ENCODE results near the gene KRT76.
"Not testable (repeated sequence)": the region's sequence is repeated elsewhere in the genome, so short reads cannot be mapped to it uniquely, and the experiment has no call there.

KRT76 gene

DNA sequence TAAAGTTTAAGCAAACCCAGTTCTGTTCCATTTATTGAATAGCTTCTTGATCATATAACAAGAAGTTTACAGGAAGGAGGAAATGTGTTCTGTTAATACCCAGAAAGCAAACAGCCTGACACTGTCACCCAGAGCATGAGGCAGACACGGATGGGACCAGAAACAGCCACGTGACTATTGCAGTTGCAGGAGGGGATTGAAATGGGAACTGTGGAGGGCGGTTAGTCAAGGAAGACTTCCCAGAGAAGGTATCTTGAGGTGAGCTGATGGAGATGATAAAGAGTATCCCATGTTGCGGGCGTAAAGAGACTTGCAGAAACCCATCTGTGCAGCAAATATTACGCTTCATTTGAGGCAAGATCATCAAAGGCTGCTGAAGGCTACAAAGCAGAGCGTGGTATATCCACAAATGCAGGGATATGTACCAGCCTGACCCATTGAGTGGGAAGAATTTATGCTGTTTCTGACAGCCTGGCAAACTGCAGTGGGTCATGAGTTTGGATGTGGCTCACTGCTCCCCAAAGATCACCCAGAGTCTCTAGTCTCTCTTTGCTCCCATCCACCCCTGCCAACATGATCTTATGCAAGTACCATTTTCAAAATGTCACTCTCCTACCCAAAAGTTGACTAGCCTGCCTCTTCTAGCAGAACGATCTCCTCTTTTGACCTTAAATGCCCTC is 20.7 kb downstream of the KRT76 start:
- no peak for DNase-seq

DNA sequence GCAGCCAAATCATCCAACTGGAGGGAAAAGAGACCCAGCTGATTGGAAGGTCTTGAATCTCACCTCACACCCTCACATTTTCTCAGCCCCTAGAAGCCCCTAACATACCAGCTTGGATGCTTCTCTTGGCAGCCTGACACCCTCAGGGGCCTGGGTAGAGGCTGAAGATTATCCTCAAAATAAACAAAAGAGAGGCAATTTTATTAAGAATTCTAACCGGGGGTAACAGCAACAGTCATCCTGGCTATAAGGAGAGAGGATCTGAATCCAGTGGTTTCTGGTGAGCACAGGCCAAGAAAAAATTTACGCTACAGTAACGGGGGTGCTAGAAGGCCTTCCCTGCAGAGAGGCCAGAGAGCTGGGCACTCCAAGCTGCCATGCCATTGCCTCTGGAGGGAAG is 21.6 kb downstream of the KRT76 start:
- DNase-seq = no peak

DNA sequence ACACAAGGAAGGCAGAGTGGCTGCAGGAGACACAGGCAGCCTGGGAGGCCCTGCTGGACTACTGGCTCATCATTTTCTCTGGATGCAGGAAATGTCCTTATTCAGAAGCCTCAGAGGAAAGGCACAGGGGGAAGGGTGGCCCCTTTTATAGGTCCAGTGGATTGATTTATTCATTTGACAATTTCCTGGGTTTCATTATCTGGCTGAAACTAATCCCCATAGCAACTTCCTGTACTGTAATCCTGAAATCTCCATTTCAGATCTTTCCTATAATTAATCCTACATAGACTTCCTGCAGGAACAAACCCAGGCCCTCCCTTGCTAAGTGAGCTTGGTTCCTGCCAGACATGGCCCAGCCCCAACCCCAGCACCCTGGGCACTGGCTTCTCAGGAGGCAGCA is 23.0 kb downstream of the KRT76 start:
- DNase-seq = no peak

DNA sequence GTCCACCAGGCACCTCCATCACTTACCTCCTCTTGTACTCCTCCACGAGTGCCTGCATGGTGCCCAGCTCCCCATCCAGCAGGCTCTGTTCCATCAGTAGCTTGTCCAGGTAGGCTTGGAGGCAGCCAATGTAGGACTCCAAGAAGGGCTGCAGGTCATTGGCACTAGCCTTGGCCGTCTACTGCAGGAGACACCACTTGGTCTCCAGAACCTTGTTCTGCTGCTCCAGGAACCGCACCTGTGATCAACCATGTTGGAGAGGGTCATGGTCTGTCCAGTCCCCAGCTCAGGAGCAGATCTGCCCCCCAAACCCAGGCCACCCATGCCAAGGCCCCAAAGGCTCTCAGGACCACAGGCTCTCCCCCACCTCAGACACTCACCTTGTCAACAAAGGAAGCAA is 23.9 kb downstream of the KRT76 start:
- DNase-seq = no peak

DNA sequence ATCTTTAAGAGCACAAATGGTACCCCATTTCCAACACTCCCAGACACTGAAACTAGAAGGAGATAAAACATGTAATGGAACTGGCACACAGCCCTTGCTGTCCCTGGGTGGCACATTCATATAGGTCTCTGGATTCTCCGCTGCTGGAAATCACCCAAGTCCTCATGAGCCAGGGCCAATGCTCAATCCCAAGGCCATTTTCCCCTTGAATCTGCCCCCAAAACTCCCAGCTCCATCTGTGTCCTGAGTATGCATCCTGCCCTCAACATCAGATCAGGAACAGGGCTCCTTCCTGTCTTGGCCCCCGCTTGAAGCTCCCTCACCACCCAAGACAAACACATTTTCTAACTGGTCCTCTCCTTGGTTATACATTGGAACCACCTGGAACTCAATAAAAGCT is 24.6 kb downstream of the KRT76 start:
- no peak for DNase-seq

DNA sequence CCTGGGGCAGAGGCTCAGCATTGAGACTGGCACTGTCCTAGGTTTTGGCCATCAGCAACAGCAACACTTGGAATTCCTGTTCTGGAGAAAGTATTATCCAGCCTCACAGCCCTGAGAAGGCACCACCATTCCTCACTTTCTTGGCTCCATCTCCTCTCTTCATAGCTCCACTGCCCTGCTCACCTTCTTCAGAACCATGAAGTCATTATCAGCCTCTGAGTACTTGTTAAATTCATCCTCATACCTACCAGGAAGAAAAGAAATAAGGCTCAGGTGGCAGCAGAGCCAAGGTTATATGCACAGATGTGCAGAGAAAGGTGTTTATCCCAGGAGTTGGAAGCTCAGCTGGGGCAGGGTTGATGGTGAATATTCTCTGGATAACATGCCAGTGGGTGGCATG is 25.4 kb downstream of the KRT76 start:
- no peak for DNase-seq

DNA sequence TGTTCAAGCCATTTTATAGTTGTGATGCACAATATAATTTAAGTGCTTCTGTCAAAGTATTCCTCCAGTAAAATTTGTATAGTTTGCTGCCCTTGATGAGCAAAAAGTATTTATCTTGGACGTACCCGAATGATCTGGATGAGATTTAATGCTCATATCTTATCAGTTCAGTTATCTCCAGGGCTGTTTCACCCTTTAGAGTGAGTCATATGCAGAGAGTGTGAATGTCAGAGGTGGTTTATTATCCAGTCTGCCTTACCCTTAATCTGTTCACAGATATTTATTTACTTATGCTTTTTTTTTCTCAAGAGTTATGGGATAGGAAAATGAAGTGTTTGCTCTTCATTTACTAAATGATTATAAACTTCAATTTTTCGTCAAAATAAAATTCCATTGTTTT is 26.6 kb downstream of the KRT76 start:
- DNase-seq = not testable (repeated sequence)

DNA sequence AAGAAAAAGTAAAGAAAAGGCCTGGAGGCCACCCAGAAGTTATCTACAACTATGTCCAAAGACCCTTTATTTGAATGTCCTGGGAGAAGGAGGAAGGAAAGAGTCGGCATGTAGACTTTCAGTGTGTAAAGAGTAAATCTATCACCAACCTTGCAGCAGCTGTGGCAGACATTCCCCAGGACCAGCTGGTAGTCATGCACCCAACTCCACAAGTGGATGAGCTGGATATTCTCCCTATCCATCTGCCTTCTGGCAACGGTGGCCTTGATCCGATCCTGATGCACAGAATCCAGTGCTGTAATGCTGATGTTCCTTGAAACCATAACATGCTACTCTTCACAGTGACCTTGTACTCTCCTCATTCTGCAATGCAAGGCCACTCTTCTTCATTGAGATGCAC is 27.3 kb downstream of the KRT76 start:
- no peak for DNase-seq

DNA sequence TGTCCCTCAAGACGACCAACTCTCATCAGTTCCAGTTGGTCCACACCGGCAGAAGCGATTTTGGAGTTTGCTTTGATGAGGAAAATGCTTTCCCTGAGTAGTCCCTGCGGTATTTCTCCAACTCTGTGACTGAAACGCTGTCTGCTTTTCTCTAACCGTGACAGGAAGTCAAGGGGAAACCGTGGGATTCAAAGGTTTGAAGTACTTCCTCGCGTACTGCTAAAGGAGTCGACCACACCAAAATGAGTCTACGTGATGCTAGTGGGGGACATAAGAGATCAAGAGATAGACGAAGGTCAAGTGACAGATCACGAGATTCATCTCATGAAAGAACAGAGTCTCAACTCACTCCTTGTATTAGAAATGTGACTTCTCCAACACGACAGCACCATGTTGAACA is 28.6 kb downstream of the KRT76 start:
- no peak for DNase-seq

DNA sequence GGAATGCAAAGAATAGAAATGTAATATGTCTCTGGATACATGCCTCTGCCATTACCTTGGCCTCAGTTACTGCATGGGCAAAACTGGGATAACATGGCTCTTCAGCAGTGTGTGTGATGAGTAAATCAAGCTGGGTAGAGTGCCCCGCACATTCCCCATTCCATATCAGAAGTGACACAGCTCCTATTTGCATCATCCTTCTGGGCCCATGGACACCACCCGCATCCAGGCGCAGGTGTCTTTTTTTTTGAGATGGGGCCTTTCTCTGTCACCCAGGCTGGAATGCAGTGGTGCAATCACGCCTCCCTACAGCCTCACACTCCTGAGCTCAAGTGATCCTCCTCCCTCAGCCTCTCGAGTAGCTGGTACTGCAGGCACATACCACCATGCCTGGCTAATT is 31.6 kb downstream of the KRT76 start:
- DNase-seq = no peak

DNA sequence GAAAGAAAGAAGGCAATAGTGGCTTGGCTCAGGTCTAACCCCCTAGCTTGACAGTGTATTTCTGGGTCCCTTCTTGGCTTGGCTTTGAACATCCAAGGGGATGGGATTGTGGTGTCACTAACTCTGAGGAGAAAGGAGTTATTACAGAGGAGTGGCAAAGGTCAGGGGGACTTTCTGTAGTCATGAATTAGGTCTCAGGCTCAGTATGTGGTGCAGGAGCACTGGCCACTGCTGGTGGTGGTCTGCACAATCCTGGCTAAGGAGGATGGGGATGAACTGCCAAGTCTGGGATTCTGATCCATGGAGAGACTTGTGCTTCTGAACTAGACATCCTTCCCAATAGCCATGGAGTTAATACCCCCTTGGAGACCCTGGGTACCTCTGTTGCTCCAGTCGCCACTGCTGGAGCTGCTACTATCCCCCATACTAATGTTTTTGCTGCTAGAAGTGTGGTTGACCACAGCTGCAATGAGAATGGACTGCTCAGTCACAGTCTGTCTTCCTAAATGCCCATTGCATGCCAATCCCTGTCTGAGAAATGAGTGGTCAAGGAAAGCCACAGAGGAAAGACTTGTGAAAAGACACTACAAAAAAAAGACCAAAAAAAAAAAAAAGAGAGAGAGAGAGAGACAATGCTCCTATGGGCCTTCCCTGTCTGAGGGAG is 32.5 kb downstream of the KRT76 start:
- no peak for DNase-seq

DNA sequence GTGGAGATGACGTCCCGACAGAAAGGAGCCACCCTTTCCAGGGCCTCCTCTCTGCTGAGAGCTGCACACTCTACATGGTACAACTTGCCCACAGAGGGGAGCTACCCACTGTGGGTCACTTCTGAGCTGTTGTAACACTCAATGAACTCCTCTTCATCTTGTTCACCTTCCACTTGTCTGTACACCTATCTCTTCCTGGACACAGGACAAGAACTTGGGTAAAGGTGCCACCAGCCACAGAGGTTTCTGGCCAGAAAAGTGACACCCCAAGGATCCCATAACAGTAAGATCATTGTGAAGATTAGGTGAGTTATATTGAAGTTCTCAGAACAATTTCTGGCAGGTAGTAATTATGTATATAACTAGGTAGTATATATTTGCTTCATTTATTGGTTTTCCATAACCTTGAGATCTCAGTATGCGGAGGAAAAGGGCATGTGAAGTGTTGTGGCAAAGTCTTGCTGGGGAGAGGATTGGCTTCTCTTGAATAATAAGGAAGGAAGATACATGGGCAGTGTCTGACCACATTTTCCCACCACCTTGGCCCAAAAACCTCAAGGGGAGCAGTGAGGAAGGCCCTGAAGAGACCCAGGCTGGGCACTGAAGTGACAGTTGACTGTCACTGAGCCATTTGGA is 34.2 kb downstream of the KRT76 start:
- DNase-seq = no peak

DNA sequence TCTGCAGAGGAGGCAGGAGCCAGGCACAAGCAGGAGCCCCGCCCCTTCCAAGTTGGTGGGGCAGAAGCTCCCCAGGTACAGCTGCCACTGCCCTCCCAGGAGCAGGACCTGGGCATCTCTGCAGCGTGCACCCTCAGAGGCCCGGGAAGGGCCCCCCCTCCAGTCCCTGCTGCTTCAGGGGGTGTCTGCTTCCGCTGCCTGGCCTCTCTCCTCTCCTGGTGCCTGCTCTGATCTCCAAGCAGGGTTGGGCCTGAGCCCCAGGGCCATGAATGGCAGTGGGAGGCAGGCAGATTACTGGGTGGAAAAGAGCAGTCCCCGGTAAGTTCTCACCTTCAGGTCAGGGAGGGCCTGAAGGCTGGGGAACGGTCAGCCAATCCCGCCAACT is 35.0 kb downstream of the KRT76 start:
- no peak for DNase-seq

DNA sequence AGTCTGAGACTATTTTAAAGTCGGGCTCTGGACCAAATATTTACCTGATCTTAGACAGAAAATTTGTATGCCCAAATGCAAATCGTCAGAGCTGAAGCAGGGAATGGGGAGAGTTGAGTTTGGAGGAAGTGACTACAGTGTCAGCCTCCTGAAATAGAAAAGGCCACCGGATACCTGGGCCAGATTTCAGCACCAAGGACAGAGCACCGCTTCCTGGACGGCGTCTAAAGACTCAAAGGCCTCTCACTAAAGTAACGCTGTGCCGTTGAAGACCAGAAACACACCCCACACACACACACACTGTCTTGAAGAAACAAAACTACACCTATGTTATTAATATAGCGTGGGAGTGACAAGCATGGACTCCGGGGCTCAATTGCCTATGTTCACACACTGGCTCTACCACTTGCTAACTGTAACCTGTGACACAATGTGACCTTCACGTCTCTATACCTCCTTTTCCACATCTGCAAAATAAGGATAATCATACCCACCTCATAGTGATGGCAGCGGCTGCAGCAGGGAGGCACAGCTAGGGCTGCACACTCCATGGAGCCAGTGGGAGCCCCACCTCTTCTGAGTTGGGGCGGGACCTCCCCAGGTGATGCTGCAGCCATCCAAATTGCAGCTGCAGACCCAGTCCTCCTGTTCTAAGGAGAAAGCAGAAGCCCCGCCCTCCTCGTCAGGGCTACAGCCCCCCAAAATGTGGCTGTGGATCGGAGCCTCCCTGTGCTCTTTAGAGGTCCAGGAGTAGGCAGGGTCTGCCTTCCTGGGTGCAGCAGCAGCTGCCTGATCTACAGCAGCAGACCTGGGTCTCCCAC is 35.6 kb downstream of the KRT76 start:
- peak; percentile 55 for DNase-seq

DNA sequence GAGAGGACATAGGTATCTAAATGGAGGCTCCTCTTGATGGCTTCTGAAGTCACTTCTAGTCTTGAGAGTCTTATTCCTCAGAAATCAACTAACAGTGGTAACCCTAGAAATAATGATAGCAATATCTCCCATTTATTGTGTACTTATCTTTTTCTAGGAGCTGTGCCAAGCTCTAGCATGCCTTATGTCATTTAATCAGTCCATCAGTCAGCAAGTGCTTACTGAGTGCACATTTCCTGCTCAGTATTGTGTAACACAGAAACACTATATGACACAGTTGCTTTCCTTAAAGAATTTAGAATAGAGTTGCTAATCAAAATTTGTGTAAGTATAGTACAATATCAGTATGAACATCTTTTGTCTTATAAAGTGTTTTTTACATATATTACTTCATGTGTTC is 36.6 kb downstream of the KRT76 start:
- no peak for DNase-seq

DNA sequence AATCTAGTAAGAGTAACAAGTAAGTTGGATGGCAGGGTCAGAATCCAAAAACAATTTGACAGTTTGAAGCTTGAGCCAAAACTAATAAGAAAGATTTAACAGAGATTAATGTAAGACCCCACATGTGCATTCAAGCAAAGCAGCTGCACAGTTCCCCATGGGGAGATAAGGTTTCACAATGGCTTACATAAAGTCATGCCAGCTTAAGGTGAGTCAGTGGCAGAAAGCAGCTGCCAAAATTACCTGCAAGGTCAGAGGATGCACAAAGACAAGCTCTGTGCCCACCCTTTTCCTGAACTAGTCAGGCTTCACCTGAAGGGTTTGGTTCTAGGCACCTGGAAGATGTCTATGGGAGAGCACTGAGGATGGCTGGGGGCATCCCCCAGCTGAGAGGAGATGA is 37.2 kb downstream of the KRT76 start:
- DNase-seq = no peak

DNA sequence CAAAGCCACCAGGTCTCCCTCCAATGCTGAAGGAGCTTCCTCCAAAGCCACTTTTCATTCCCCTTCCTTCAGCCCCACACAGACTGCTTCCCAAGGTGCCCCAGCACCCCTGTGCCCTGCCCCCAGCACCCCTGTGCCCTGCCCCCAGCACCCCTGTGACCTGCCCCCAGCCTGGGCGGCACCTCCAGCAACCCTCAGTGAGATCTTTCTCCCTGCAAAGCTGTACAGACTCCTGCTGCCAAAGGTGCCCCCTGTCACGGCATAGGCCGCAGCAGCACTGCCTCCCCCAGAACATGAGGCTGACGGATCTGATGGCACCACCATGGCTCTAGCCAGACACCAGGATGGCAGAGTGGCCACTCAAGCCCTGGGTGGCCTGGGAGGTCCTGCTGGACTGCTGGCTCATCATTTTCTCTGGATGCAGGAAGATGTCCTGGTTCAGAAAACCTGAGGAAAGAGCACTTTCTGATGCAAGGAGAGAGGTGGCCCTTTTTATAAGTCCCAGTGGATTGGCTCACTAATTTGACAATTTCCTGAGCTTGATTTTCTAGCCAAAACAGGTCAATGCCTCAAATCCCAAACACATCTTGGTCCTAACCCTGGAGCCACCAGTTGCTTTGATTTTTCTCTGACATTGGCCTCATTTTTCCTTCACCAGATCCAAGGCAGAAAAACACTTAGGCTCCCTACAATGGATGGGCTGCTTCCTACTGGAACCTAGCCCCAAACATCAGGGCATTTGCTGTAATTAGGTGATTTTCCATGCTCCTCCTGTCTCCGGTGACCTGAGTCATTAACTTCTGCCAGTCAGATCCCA is 41.1 kb downstream of the KRT76 start:
- DNase-seq = no peak

DNA sequence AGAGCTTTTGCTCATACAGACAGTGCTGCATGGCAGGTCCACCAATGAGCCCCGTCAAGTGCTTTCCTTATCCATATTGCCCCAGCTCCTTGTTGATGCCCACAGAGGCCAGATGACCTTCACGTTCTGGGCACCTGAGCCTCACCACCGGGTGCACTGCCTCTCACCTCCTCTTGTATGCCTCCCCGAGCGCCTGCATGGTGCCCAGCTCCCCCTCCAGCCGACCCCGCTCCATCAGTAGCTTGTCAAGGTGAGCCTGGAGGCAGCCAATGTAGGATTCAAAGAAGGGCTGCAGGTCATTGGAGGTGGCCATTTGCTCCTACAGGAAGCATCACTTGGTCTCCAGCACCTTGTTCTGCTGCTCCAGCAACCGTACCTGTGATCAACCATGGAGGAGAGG is 42.0 kb downstream of the KRT76 start:
- no peak for DNase-seq

DNA sequence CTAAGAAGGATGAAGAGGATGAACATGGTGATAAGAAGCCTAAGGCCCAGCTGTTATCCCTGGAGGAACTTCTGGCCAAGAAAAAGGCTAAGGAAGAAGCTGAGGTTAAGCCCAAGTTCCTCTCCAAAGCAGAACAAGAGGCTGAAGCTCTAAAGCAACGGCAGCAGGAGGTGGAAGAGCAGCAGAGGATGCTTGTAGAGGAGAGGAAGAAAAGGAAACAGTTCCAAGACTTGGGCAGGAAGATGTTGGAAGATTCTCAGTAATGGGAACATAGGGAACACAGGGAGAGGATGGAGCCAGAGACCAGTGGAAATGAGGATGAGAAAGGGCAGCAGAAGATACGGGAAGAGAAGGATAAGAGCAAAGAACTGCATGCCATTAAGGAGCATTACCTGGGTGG is 46.4 kb downstream of the KRT76 start:
- DNase-seq = no peak

DNA sequence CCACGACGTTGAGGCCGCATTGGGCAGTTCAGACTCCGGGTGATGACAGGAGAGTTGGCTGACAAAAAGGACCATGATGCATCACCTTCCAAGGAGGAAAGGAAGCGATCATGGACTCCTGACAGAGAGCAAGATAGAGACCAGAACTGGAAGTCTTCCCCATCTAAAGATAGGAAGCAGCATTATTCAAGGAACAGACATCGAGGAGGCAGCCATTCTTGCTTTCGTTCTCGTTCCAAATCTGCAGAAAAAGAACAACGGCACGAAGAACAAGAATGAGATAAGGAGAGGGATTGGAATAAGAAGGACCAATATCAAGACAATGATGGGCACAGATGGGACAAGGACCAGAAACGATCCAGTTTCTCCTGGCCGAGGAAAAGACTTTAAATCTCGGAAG is 46.8 kb downstream of the KRT76 start:
- no peak for DNase-seq

DNA sequence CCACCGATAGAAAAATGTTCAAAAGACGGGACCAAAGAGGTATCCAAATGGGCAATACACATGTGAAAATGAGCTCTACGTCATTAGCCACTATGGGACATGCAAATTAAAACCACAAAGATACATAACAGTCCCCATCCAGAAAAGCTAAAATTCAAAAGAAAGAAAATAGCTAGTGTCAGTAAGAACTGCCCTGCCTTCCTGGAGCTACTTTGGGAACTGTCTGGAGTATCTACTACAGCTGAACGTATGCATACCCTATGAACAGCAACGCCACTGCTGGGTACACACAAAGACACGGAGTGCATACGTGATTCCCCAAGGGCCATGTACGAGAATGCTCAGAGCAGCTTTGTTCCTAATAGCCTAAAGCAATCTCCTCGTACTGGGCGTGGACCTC is 48.0 kb downstream of the KRT76 start:
- DNase-seq = no peak

DNA sequence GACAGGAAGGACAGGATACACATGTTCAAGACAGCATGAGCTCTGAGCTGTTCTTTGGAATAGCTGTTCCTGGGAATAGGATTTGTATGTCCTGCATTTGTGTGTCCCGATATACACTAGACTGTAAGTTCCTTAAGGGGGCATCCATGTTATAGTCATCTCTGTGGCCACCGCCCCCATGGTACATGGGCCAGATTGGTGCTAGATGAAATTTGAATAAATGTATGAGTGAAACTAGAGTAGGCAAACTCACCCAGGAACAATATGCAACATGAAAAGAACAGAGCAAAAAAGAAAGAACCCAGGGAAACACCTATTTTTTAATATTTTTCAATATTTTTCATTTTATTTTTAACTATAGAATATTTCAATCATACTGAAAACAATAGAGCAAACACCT is 48.8 kb downstream of the KRT76 start:
- no peak for DNase-seq

DNA sequence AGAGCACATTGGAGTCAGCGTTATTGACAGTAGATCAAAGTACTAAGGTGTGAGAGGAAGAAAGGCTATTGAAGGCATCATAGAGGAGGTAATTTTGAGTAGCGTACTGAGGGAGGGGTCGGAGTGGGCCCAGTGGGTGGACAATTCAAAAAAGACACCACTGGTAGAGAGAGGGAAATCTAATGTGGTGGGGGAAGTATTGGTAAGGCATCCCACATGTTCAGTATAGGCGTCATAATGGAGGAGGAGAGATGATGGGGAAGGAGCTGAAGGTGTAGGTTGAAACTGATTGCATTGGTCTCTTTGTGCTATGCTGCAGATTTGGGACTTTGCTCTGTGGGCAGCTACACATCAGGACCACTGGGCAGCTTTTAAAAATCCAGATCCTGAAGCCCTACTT is 50.1 kb downstream of the KRT76 start:
- no peak for DNase-seq
